ENCODE results near the gene SYT1.

DNA sequence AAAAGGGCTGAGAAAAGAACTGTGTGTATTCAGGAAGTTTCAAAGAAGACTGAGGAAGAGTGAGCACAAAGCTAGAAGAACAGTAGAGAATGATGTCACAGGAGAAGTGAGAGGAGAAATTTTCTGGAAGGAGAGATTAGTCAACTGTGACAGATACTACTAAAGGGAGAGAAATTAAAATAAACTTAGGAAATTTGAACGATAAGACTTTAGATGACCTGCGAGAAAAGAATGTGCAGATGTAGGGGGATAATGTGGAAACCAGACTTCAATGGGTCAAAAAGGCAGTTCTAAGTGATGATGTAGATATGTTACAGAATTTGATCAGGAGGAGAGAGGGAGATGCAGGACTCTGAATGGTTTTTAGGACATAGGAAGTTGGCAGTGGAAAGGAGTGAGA, 287.4 kb downstream of the SYT1 start:
- TF ChIP-seq, protein P1, sequence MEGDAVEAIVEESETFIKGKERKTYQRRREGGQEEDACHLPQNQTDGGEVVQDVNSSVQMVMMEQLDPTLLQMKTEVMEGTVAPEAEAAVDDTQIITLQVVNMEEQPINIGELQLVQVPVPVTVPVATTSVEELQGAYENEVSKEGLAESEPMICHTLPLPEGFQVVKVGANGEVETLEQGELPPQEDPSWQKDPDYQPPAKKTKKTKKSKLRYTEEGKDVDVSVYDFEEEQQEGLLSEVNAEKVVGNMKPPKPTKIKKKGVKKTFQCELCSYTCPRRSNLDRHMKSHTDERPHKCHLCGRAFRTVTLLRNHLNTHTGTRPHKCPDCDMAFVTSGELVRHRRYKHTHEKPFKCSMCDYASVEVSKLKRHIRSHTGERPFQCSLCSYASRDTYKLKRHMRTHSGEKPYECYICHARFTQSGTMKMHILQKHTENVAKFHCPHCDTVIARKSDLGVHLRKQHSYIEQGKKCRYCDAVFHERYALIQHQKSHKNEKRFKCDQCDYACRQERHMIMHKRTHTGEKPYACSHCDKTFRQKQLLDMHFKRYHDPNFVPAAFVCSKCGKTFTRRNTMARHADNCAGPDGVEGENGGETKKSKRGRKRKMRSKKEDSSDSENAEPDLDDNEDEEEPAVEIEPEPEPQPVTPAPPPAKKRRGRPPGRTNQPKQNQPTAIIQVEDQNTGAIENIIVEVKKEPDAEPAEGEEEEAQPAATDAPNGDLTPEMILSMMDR (conservative IDR thresholded peaks at IDR 0.05 in 1 of 2, IDR thresholded peaks at IDR 0.05 in 1 of 2; ENCODE audit: low read depth in 1 of 2, low read length in 2 of 2), result no peak
- no peak for TF ChIP-seq EZH2 (IDR thresholded peaks at IDR 0.05; ENCODE audit: low read length, missing control alignments)
